OCI-LY3 (cell line): ENCODE results near the gene PCSK5.

Source experiments
- EZH2phosphoT487 ChIP-seq: fragments of 200-600 bp; shearing (Covaris generic); IDR thresholded peaks from 2 replicates; pipeline ENCODE4 v1.6.1; 2018; ENCODE audit warnings: antibody characterized with exemption, mixed run types, low read depth
- TF ChIP-seq, protein P1 (sequence below): fragments of 200-600, 300-600 bp; sonication (generic); IDR thresholded peaks from 2 replicates; pipeline ENCODE4 v1.5.1; 2014; ENCODE audit warnings: antibody characterized with exemption, low read length, low read depth

GRCh38 chr9:75873712-75874111 lies 16.8 kb upstream of the PCSK5 start:
- no peak for TF ChIP-seq EZH2phosphoT487
- TF ChIP-seq, protein P1, sequence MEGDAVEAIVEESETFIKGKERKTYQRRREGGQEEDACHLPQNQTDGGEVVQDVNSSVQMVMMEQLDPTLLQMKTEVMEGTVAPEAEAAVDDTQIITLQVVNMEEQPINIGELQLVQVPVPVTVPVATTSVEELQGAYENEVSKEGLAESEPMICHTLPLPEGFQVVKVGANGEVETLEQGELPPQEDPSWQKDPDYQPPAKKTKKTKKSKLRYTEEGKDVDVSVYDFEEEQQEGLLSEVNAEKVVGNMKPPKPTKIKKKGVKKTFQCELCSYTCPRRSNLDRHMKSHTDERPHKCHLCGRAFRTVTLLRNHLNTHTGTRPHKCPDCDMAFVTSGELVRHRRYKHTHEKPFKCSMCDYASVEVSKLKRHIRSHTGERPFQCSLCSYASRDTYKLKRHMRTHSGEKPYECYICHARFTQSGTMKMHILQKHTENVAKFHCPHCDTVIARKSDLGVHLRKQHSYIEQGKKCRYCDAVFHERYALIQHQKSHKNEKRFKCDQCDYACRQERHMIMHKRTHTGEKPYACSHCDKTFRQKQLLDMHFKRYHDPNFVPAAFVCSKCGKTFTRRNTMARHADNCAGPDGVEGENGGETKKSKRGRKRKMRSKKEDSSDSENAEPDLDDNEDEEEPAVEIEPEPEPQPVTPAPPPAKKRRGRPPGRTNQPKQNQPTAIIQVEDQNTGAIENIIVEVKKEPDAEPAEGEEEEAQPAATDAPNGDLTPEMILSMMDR: no peak
